HEK293 (cell line): ENCODE results near the gene AK3.

Experiments used
- CTCF ChIA-PET: fragments of 350-600 bp; formaldehyde crosslinking; extraction: SDS; loops from one replicate; lab custom pipeline; 2021; ENCODE audit warnings: antibody characterized with exemption; lab: Yijun Ruan, JAX
- POLR2A ChIA-PET: fragments of 300-600 bp; formaldehyde crosslinking; extraction: SDS; loops from one replicate; lab custom pipeline; 2020; ENCODE audit warnings: antibody characterized with exemption, inconsistent platforms; lab: Yijun Ruan, JAX
- H3K27ac ChIP-seq: fragments of 200-500 bp; sonication (Bioruptor generic); 2 replicates; pipeline ENCODE4 v1.5.1; 2014; ENCODE audit warnings: low read depth, low read length, control low read depth, inconsistent platforms; ENCODE audit errors: extremely low read depth
- H3K36me3 ChIP-seq, 2 experiments: fragments of 200-500 bp in 1 of 2; sonication (Bioruptor generic) in 1 of 2; 1 replicate in 1 of 2; 2 replicates in 1 of 2; pipeline ENCODE4 v1.5.1; 2014 to 2017; ENCODE audit warnings: inconsistent platforms in 2 of 2, low read length in 2 of 2; ENCODE audit not compliant: control insufficient read depth in 2 of 2, insufficient read depth in 1 of 2
- H3K4me1 ChIP-seq: fragments of 200-500 bp; sonication (Bioruptor generic); 2 replicates; pipeline ENCODE4 v1.5.1; 2014; ENCODE audit warnings: mild to moderate bottlenecking, low read length, inconsistent platforms; ENCODE audit not compliant: control insufficient read depth, insufficient read depth
- H3K4me3 ChIP-seq: 2 replicates; pipeline ENCODE4 v1.5.1; 2011; ENCODE audit warnings: low read depth, mild to moderate bottlenecking, control low read depth, low read length, moderate library complexity
- H3K9me3 ChIP-seq: fragments of 200-500 bp; sonication (Bioruptor generic); 2 replicates; pipeline ENCODE4 v1.5.1; 2014; ENCODE audit warnings: low read depth, low read length, inconsistent platforms; ENCODE audit not compliant: control insufficient read depth, insufficient read depth
- BCL11A ChIP-seq: fragments of 450-650 bp; formaldehyde crosslinking; IDR thresholded peaks from 2 replicates; pipeline ENCODE4 v1.5.1; 2016; ENCODE audit warnings: low read depth, missing biosample characterization, missing genetic modification characterization
- KLF1 ChIP-seq: fragments of 450-650 bp; formaldehyde crosslinking; IDR thresholded peaks from 2 replicates; pipeline ENCODE4 v1.5.1; 2016; ENCODE audit warnings: missing biosample characterization, missing genetic modification characterization
- KLF8 ChIP-seq: fragments of 450-650 bp; formaldehyde crosslinking; IDR thresholded peaks from 2 replicates; pipeline ENCODE4 v1.5.1; 2016; ENCODE audit warnings: missing biosample characterization, missing genetic modification characterization
- OSR2 ChIP-seq: fragments of 450-650 bp; formaldehyde crosslinking; IDR thresholded peaks from 2 replicates; pipeline ENCODE4 v1.5.1; 2016; ENCODE audit warnings: missing biosample characterization, missing genetic modification characterization
- RBAK ChIP-seq: fragments of 450-650 bp; formaldehyde crosslinking; IDR thresholded peaks from 2 replicates; pipeline ENCODE4 v1.5.1; 2016; ENCODE audit warnings: missing biosample characterization, missing genetic modification characterization
- SCRT1 ChIP-seq: fragments of 450-650 bp; formaldehyde crosslinking; IDR thresholded peaks from 2 replicates; pipeline ENCODE4 v1.5.1; 2016; ENCODE audit warnings: missing biosample characterization, missing genetic modification characterization, borderline replicate concordance
- SCRT2 ChIP-seq: fragments of 450-650 bp; formaldehyde crosslinking; IDR thresholded peaks from 2 replicates; pipeline ENCODE4 v1.5.1; 2016; ENCODE audit warnings: missing biosample characterization, missing genetic modification characterization
- SP2 ChIP-seq: fragments of 450-650 bp; formaldehyde crosslinking; IDR thresholded peaks from 2 replicates; pipeline ENCODE4 v1.5.1; 2016; ENCODE audit warnings: missing biosample characterization, missing genetic modification characterization
- TCF7L2 ChIP-seq: IDR thresholded peaks from 2 replicates; pipeline ENCODE4 v1.6.1; 2011; ENCODE audit warnings: low read depth, mild to moderate bottlenecking, inconsistent platforms, low read length, moderate library complexity, borderline replicate concordance
- ZNF114 ChIP-seq: fragments of 450-650 bp; formaldehyde crosslinking; IDR thresholded peaks from 2 replicates; pipeline ENCODE4 v1.5.0; 2017; ENCODE audit warnings: missing biosample characterization, missing genetic modification characterization
- ZNF24 ChIP-seq: fragments of 450-650 bp; formaldehyde crosslinking; IDR thresholded peaks from 2 replicates; pipeline ENCODE4 v1.5.1; 2016; ENCODE audit warnings: missing biosample characterization, missing genetic modification characterization
- ZNF302 ChIP-seq: fragments of 450-650 bp; formaldehyde crosslinking; IDR thresholded peaks from 2 replicates; pipeline ENCODE4 v1.5.1; 2016; ENCODE audit warnings: missing biosample characterization, missing genetic modification characterization, low read depth
- ZNF324 ChIP-seq: fragments of 450-650 bp; formaldehyde crosslinking; IDR thresholded peaks from 2 replicates; pipeline ENCODE4 v1.5.1; 2016; ENCODE audit warnings: missing biosample characterization, missing genetic modification characterization
- ZNF354C ChIP-seq: fragments of 450-650 bp; formaldehyde crosslinking; IDR thresholded peaks from 2 replicates; pipeline ENCODE4 v1.5.1; 2016; ENCODE audit warnings: missing biosample characterization, missing genetic modification characterization, low read depth, borderline replicate concordance
- ZNF37A ChIP-seq: fragments of 450-650 bp; IDR thresholded peaks from 2 replicates; pipeline ENCODE4 v1.5.1; 2018; ENCODE audit warnings: missing biosample characterization, missing genetic modification characterization
- ZNF558 ChIP-seq: fragments of 450-650 bp; formaldehyde crosslinking; IDR thresholded peaks from 2 replicates; pipeline ENCODE4 v1.5.1; 2016; ENCODE audit warnings: missing biosample characterization, missing genetic modification characterization
- ZNF664 ChIP-seq: fragments of 450-650 bp; formaldehyde crosslinking; IDR thresholded peaks from 2 replicates; pipeline ENCODE4 v1.5.1; 2016; ENCODE audit warnings: missing biosample characterization, missing genetic modification characterization
- ZNF707 ChIP-seq: fragments of 450-650 bp; formaldehyde crosslinking; IDR thresholded peaks from 2 replicates; pipeline ENCODE4 v1.5.1; 2016; ENCODE audit warnings: missing biosample characterization, missing genetic modification characterization
- TF ChIP-seq, protein P1 (sequence below): fragments of 450-650 bp; formaldehyde crosslinking; IDR thresholded peaks from 2 replicates; pipeline ENCODE4 v1.5.1; 2016; ENCODE audit warnings: missing biosample characterization, missing genetic modification characterization, low read depth
- TF ChIP-seq, protein P2 (sequence below): fragments of 450-650 bp; formaldehyde crosslinking; conservative IDR thresholded peaks from 2 replicates; pipeline ENCODE4 v1.5.1; 2016; ENCODE audit warnings: low read depth, missing biosample characterization, missing genetic modification characterization
- TF ChIP-seq, protein P3 (sequence below): fragments of 450-650 bp; formaldehyde crosslinking; IDR thresholded peaks from 2 replicates; pipeline ENCODE4 v1.5.1; 2016; ENCODE audit warnings: missing biosample characterization, missing genetic modification characterization

Gene AK3

DNA sequence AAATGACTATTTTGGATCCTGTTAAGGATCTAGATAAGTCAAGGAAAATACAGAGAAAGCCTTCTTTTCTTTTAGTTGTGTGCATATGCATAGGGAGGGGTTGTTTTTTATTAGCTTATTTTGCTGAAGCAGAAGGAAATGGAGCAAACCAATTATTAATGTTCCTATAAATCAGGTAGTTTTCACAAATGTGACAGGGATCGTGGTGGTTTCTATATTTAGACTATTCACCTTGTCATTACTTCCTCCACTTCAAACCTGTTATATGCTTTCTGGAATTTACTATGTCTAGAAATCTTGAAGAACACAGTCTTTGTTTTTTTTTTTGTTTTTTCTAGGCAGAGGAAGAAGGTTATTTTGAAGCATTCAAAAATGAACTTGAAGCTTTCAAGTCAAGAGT is 39.5 kb downstream of the AK3 start:
- Histone ChIP-seq H3K4me1 (no peaks in the 10 kb centered on the region), H3K27ac (no peak overlapping the region), H3K4me3 (no peak overlapping the region), H3K9me3 (no peaks in the 10 kb centered on the region)
- ChIA-PET CTCF (interaction anchor here (0.8 to 1.4 kb wide), 3 partner anchors 11 to 47 kb away, joined by 3 to 4 read pairs (median 3); partner anchors contain the start of gene CDC37L1), POLR2A (interaction anchor here (1.1 kb wide), 1 partner anchor 17 kb away, joined by 3 read pairs; no protein-coding TSS in a partner anchor)
- TF ChIP-seq KLF8 (tag by site-specific recombination) (no peak), ZNF37A (no peak), TCF7L2 (no peak), KLF1 (tag by site-specific recombination) (no peak), BCL11A (no peak)
- TF ChIP-seq, all 188 proteins: peak for 0
- H3K36me3 ChIP-seq, result peaks cover 3 to 54% of the 10 kb centered on the region in 2 experiments; a peak in 2 of 3 replicates

DNA sequence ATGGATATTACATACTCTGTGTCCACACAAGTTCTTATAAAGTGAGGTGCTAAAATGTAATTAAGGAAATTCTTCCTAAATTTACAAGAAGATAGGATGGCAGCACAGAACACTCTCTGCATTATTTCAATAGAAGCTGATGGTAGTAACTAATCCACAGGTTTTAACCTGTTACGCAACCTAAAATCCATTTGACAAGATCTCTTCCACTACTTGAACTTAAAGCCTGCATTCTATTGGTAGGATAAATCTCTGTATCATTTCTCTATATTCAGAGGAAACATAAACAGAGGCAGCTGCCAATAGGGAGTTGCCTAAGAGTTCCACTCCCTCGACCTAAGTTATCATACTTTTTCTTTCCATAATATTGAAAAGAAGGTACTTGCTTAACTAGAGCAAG is 40.1 kb downstream of the AK3 start:
- peak; percentile 52; the same call in 1 of the 2 replicates for TF ChIP-seq SCRT1
- TF ChIP-seq, protein P1, sequence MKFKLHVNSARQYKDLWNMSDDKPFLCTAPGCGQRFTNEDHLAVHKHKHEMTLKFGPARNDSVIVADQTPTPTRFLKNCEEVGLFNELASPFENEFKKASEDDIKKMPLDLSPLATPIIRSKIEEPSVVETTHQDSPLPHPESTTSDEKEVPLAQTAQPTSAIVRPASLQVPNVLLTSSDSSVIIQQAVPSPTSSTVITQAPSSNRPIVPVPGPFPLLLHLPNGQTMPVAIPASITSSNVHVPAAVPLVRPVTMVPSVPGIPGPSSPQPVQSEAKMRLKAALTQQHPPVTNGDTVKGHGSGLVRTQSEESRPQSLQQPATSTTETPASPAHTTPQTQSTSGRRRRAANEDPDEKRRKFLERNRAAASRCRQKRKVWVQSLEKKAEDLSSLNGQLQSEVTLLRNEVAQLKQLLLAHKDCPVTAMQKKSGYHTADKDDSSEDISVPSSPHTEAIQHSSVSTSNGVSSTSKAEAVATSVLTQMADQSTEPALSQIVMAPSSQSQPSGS (tag by site-specific recombination), result no peak
- TF ChIP-seq ZNF302, result no peak
- peak; percentile 58 for TF ChIP-seq SCRT2 (tag by site-specific recombination)
- TF ChIP-seq ZNF558 (tag by site-specific recombination), result 0 out of 2 replicates have a peak, but pooled peaks have one; percentile 19
- no peak for TF ChIP-seq ZNF324 (tag by site-specific recombination)
- CTCF ChIA-PET, result interaction anchor here (1.2 kb wide), 1 partner anchor 47 kb away, joined by 3 read pairs; no protein-coding TSS in a partner anchor
- peaks cover 0 to 49% of the 10 kb centered on the region in 2 experiments; a peak in 2 of 3 replicates for H3K36me3 ChIP-seq
- H3K27ac ChIP-seq, result no peak overlapping the region
- H3K4me3 ChIP-seq, result no peak overlapping the region
- POLR2A ChIA-PET, result interaction anchor here (1.1 kb wide), 1 partner anchor 16 kb away, joined by 3 read pairs; no protein-coding TSS in a partner anchor
- no peaks in the 10 kb centered on the region for H3K9me3 ChIP-seq
- no peaks in the 10 kb centered on the region for H3K4me1 ChIP-seq

DNA sequence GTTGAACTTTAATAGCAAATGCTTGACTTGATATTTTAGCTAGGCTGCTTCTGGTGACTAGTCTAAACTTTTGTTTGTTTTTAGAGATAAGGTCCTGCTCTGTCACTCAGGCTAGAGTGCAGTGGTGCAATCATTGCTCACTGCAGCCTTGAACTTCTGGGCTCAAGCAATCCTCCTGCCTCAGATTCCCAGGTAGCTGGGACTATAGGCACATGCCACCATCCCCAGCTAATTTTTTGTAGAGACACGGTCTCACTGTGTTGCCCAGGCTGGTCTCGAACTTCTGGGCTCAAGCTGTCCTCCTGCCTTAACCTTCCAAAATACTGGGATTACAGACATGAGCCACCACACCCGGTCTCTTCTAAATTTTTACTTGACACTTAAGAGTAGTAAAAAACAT is 40.9 kb downstream of the AK3 start:
- H3K36me3 ChIP-seq, result peaks cover 0 to 46% of the 10 kb centered on the region in 2 experiments; a peak in 2 of 3 replicates
- TF ChIP-seq ZNF707 (tag by site-specific recombination) (no peak), SP2 (tag by site-specific recombination) (no peak), ZNF114 (tag by site-specific recombination) (no peak), ZNF24 (no peak), ZNF664 (no peak), ZNF302 (no peak), ZNF354C (tag by site-specific recombination) (no peak), OSR2 (no peak), RBAK (tag by site-specific recombination) (no peak)
- TF ChIP-seq, protein P2, sequence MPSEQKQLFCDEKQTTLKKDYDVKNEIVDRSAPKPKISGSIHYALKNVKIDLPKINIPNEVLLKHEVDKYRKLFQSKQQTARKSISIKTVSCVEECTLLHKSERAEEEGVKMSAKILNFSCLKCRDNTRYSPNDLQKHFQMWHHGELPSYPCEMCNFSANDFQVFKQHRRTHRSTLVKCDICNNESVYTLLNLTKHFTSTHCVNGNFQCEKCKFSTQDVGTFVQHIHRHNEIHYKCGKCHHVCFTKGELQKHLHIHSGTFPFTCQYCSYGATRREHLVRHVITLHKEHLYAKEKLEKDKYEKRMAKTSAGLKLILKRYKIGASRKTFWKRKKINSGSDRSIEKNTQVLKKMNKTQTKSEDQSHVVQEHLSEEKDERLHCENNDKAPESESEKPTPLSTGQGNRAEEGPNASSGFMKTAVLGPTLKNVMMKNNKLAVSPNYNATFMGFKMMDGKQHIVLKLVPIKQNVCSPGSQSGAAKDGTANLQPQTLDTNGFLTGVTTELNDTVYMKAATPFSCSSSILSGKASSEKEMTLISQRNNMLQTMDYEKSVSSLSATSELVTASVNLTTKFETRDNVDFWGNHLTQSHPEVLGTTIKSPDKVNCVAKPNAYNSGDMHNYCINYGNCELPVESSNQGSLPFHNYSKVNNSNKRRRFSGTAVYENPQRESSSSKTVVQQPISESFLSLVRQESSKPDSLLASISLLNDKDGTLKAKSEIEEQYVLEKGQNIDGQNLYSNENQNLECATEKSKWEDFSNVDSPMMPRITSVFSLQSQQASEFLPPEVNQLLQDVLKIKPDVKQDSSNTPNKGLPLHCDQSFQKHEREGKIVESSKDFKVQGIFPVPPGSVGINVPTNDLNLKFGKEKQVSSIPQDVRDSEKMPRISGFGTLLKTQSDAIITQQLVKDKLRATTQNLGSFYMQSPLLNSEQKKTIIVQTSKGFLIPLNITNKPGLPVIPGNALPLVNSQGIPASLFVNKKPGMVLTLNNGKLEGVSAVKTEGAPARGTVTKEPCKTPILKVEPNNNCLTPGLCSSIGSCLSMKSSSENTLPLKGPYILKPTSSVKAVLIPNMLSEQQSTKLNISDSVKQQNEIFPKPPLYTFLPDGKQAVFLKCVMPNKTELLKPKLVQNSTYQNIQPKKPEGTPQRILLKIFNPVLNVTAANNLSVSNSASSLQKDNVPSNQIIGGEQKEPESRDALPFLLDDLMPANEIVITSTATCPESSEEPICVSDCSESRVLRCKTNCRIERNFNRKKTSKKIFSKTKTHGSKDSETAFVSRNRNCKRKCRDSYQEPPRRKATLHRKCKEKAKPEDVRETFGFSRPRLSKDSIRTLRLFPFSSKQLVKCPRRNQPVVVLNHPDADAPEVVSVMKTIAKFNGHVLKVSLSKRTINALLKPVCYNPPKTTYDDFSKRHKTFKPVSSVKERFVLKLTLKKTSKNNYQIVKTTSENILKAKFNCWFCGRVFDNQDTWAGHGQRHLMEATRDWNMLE, result no peak
- TF ChIP-seq, protein P3, sequence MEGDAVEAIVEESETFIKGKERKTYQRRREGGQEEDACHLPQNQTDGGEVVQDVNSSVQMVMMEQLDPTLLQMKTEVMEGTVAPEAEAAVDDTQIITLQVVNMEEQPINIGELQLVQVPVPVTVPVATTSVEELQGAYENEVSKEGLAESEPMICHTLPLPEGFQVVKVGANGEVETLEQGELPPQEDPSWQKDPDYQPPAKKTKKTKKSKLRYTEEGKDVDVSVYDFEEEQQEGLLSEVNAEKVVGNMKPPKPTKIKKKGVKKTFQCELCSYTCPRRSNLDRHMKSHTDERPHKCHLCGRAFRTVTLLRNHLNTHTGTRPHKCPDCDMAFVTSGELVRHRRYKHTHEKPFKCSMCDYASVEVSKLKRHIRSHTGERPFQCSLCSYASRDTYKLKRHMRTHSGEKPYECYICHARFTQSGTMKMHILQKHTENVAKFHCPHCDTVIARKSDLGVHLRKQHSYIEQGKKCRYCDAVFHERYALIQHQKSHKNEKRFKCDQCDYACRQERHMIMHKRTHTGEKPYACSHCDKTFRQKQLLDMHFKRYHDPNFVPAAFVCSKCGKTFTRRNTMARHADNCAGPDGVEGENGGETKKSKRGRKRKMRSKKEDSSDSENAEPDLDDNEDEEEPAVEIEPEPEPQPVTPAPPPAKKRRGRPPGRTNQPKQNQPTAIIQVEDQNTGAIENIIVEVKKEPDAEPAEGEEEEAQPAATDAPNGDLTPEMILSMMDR (tag by site-specific recombination), result no peak
- TF ChIP-seq, all 188 proteins: peak for 0
- Histone ChIP-seq H3K4me3 (no peak overlapping the region), H3K4me1 (no peaks in the 10 kb centered on the region), H3K9me3 (no peaks in the 10 kb centered on the region), H3K27ac (no peak overlapping the region)
- POLR2A ChIA-PET, result no interaction called here
- CTCF ChIA-PET, result interaction anchor here (0.6 kb wide), 1 partner anchor 1132 kb away, joined by 3 read pairs; no protein-coding TSS in a partner anchor
